HCT116 (cell line): ENCODE measurements around the gene SUN2. TPM values are rescaled to one million over a fixed set of nuclear protein-coding genes. Genes with fewer than 3 reads are reported as not detected.

Experiments
- ATAC-seq: fragments of 200-7000 bp; cut with Tn5 transposase; 2 replicates; pipeline ENCODE4 v1.9.1; 2020; ENCODE audit warnings: mild to moderate bottlenecking, moderate library complexity
- BruUV-seq: library from RNA; stranded (reverse); fragments of 400-500 nt; replicated peaks from 2 replicates; lab custom pipeline; 2021; lab: Mats Ljungman, UMichigan
- CTCF ChIA-PET: fragments of 300-600 bp; sonication (Branson Sonifier 250); formaldehyde crosslinking; loops from one replicate; lab custom pipeline; 2021; ENCODE audit warnings: antibody characterized with exemption; lab: Charles Lee
- POLR2A ChIA-PET: fragments of 300-600, 350-600 bp; sonication (Branson Sonifier 250); formaldehyde crosslinking; loops from one replicate; lab custom pipeline; 2021; ENCODE audit warnings: antibody characterized with exemption; lab: Charles Lee
- RAD21 ChIA-PET, 2 experiments: fragments of 300-600 bp; sonication (Branson Sonifier 250); formaldehyde crosslinking; loops; one replicate each; lab custom pipeline; 2023; ENCODE audit warnings: low total read pairs in 2 of 2; ENCODE audit not compliant: uncharacterized antibody in 2 of 2, unreplicated experiment in 2 of 2, low non-redundant PET in 1 of 2; lab: Charles Lee
- DNase-seq: peaks from one replicate; pipeline ENCODE4 v3.0.0-alpha.2; 2010; ENCODE audit warnings: low read depth, low spot score
- H2AFZ ChIP-seq: fragments of 200-600 bp; shearing (Covaris generic), sonication (generic); 2 replicates; pipeline ENCODE4 v1.6.1; 2017; ENCODE audit warnings: low read depth, mixed run types, mixed read lengths, antibody characterized with exemption, low read length; ENCODE audit not compliant: poor library complexity, severe bottlenecking
- H3K27ac ChIP-seq: 2 replicates; pipeline ENCODE4 v1.5.1; 2012; ENCODE audit warnings: low read depth, low read length
- H3K27me3 ChIP-seq: fragments of 200-600 bp; sonication (generic); 2 replicates; pipeline ENCODE4 v1.6.1; 2016; ENCODE audit warnings: mixed run types, low read length, mixed read lengths; ENCODE audit not compliant: insufficient read depth
- H3K36me3 ChIP-seq, 2 experiments: fragments of 200-500 bp in 1 of 2; fragments of 200-600 bp in 1 of 2; sonication (Bioruptor generic) in 1 of 2; sonication (generic) in 1 of 2; 2 replicates each; pipeline versions ENCODE4 v1.5.1 to v1.6.1; 2014 to 2016; ENCODE audit warnings: low read length in 2 of 2, inconsistent platforms in 1 of 2, mixed read lengths in 1 of 2, mixed run types in 1 of 2; ENCODE audit not compliant: insufficient read depth in 2 of 2, control insufficient read depth in 1 of 2
- H3K4me1 ChIP-seq, 2 experiments: fragments of 200-600 bp in 1 of 2; sonication (generic) in 1 of 2; 2 replicates each; pipeline versions ENCODE4 v1.5.1 to v1.6.1; 2012 to 2017; ENCODE audit warnings: low read length in 2 of 2, inconsistent platforms in 1 of 2, mild to moderate bottlenecking in 1 of 2, mixed read lengths in 1 of 2, mixed run types in 1 of 2, moderate library complexity in 1 of 2; ENCODE audit not compliant: insufficient read depth in 2 of 2, control insufficient read depth in 1 of 2
- H3K4me2 ChIP-seq: fragments of 200-600 bp; sonication (generic); 2 replicates; pipeline ENCODE4 v1.6.1; 2017; ENCODE audit warnings: mixed run types, low read length, mixed read lengths
- H3K4me3 ChIP-seq, 2 experiments: fragments of 200-600 bp in 1 of 2; sonication (generic) in 1 of 2; replicated peaks in 1 of 2; 2 replicates each; pipeline ENCODE4 v1.5.1; 2011 to 2016; ENCODE audit warnings: low read length in 2 of 2, control low read depth in 1 of 2, low read depth in 1 of 2, mild to moderate bottlenecking in 1 of 2, mixed read lengths in 1 of 2, mixed run types in 1 of 2
- H3K79me2 ChIP-seq: fragments of 200-600 bp; sonication (generic); 2 replicates; pipeline ENCODE4 v1.6.1; 2017; ENCODE audit warnings: mild to moderate bottlenecking, mixed run types, low read length, moderate library complexity, mixed read lengths; ENCODE audit not compliant: insufficient read depth
- H3K9ac ChIP-seq: fragments of 200-600 bp; sonication (generic); 2 replicates; pipeline ENCODE4 v1.6.1; 2016; ENCODE audit warnings: low read length, mixed read lengths
- H3K9me2 ChIP-seq: fragments of 200-600 bp; sonication (generic), shearing (Covaris generic); 2 replicates; pipeline ENCODE4 v1.6.1; 2017; ENCODE audit warnings: mixed run types, mild to moderate bottlenecking, moderate library complexity; ENCODE audit not compliant: insufficient read depth
- H3K9me3 ChIP-seq, 2 experiments: fragments of 200-500 bp in 1 of 2; fragments of 200-600 bp in 1 of 2; sonication (Bioruptor generic) in 1 of 2; sonication (generic) in 1 of 2; 2 replicates each; pipeline ENCODE4 v1.6.1; 2014 to 2017; ENCODE audit warnings: low read length in 2 of 2, mixed read lengths in 2 of 2, inconsistent platforms in 1 of 2, low read depth in 1 of 2, mild to moderate bottlenecking in 1 of 2, mixed run types in 1 of 2, moderate library complexity in 1 of 2; ENCODE audit not compliant: control insufficient read depth in 1 of 2, insufficient read depth in 1 of 2
- H4K20me1 ChIP-seq: fragments of 200-600 bp; sonication (generic), shearing (Covaris generic); 2 replicates; pipeline ENCODE4 v1.6.1; 2017; ENCODE audit warnings: mixed run types, mild to moderate bottlenecking, moderate library complexity; ENCODE audit not compliant: insufficient read depth
- ATF3 ChIP-seq: IDR thresholded peaks from 2 replicates; pipeline ENCODE4 v1.6.1; 2012
- CBX3 ChIP-seq: IDR thresholded peaks from 2 replicates; pipeline ENCODE4 v1.6.1; 2012; ENCODE audit warnings: low read depth
- CEBPB ChIP-seq: IDR thresholded peaks from 2 replicates; pipeline ENCODE4 v1.6.1; 2012; ENCODE audit warnings: low read depth
- CTCF ChIP-seq, 3 experiments: fragments of 200-600 bp in 1 of 3; sonication (generic) in 1 of 3; IDR thresholded peaks in 2 of 3; conservative IDR thresholded peaks in 1 of 3; 2 replicates each; pipeline ENCODE4 v1.5.1; 2012 to 2017; ENCODE audit warnings: low read depth in 2 of 3, low read length in 2 of 3, antibody characterized with exemption in 1 of 3, borderline replicate concordance in 1 of 3, control low read depth in 1 of 3, mild to moderate bottlenecking in 1 of 3, mixed read lengths in 1 of 3, mixed run types in 1 of 3, moderate library complexity in 1 of 3; ENCODE audit not compliant: insufficient read depth in 1 of 3
- EZH2 ChIP-seq: fragments of 200-600 bp; sonication (generic); IDR thresholded peaks from 2 replicates; pipeline ENCODE4 v1.6.1; 2017; ENCODE audit warnings: antibody characterized with exemption, mixed run types
- EZH2phosphoT487 ChIP-seq: fragments of 200-600 bp; IDR thresholded peaks from 2 replicates; pipeline ENCODE4 v1.6.1; 2018; ENCODE audit warnings: antibody characterized with exemption, borderline replicate concordance
- MAX ChIP-seq: IDR thresholded peaks from 2 replicates; pipeline ENCODE4 v1.6.1; 2012
- POLR2A ChIP-seq: IDR thresholded peaks from 2 replicates; pipeline ENCODE4 v1.7.0; 2011; ENCODE audit warnings: borderline replicate concordance; ENCODE audit not compliant: insufficient read depth, insufficient read length; ENCODE audit errors: extremely low read depth
- POLR2AphosphoS5 ChIP-seq: IDR thresholded peaks from 2 replicates; pipeline ENCODE4 v1.6.1; 2011; ENCODE audit warnings: mild to moderate bottlenecking, low read depth, low read length, moderate library complexity
- RAD21 ChIP-seq: IDR thresholded peaks from 2 replicates; pipeline ENCODE4 v1.6.1; 2012; ENCODE audit warnings: low read depth, mild to moderate bottlenecking
- SIN3A ChIP-seq: IDR thresholded peaks from 2 replicates; pipeline ENCODE4 v1.6.1; 2012; ENCODE audit warnings: low read depth
- SRF ChIP-seq: IDR thresholded peaks from 2 replicates; pipeline ENCODE4 v1.6.1; 2012; ENCODE audit warnings: low read depth
- ZBTB33 ChIP-seq: IDR thresholded peaks from 2 replicates; pipeline ENCODE4 v1.6.1; 2011; ENCODE audit warnings: mild to moderate bottlenecking, low read length, moderate library complexity; ENCODE audit not compliant: insufficient replicate concordance; ENCODE audit errors: extremely low read depth
- ZFX ChIP-seq: fragments of 450-650 bp; IDR thresholded peaks from 2 replicates; pipeline ENCODE4 v1.6.1; 2017
- ZNF274 ChIP-seq: fragments of 200-500 bp; sonication (Bioruptor generic); IDR thresholded peaks from 2 replicates; pipeline ENCODE4 v1.6.1; 2014; ENCODE audit warnings: mild to moderate bottlenecking, low read depth, low read length, inconsistent platforms
- intact Hi-C: fragments of 100-400 bp; cut with micrococcal nuclease; formaldehyde crosslinking; loops from 2 replicates; pipeline ENCODE4 v1.10.0; 2022
- total RNA-seq: library from RNA; stranded (reverse); gene quantifications from one replicate; pipeline ENCODE4 v1.2.1, GENCODE V29; 2021; ENCODE audit not compliant: unreplicated experiment

The SUN2 gene
- total RNA-seq, 1 experiment from 2014 or later = 71.6 TPM

- DNase-seq = no peak
- H3K4me3 ChIP-seq = no peak overlapping the region
- no peaks in the 10 kb centered on the region for H4K20me1 ChIP-seq
- H3K9ac ChIP-seq = no peak overlapping the region
- no peak overlapping the region for H2AFZ ChIP-seq
- no peak overlapping the region for H3K4me2 ChIP-seq
- ChIA-PET CTCF (no interaction called here), RAD21 (no interaction called here), POLR2A (no interaction called here)
- H3K9me3 ChIP-seq = no peaks in the 10 kb centered on the region
- H3K79me2 ChIP-seq = peaks cover 2% of the 10 kb centered on the region
- peaks cover 14 to 43% of the 10 kb centered on the region in 2 experiments for H3K36me3 ChIP-seq
- no TSS peak for BruUV-seq
- peaks cover 6 to 15% of the 10 kb centered on the region in 2 experiments for H3K4me1 ChIP-seq
- intact Hi-C loops = no loop called here
- H3K9me2 ChIP-seq = no peaks in the 10 kb centered on the region
- no peaks in the 10 kb centered on the region for H3K27me3 ChIP-seq
- no peak overlapping the region for H3K27ac ChIP-seq
- ATAC-seq = no peak
- TF ChIP-seq ZFX (no peak), ZBTB33 (no peak), MAX (no peak), EZH2phosphoT487 (no peak), EZH2 (no peak), SIN3A (no peak), RAD21 (no peak), CTCF (IDR thresholded peaks at IDR 0.05 in 2 of 3, conservative IDR thresholded peaks at IDR 0.05 in 1 of 3; ENCODE audit: borderline replicate concordance in 1 of 3, insufficient read depth in 1 of 3, low read depth in 2 of 3, low read length in 2 of 3) (no peak), POLR2AphosphoS5 (no peak), ZNF274 (no peak), CBX3 (no peak), SRF (no peak), ATF3 (no peak), POLR2A (no peak), CEBPB (no peak)
Measured at GRCh38 chr22:38748487-38749136, 7.2 kb downstream of the SUN2 start.
